B cell (primary cell): Measurements from ENCODE around the gene NWD2. TPM values are rescaled to one million over a fixed set of nuclear protein-coding genes. Genes with fewer than 3 reads are reported as not detected.
"Not testable (repeated sequence)": the region's sequence is repeated elsewhere in the genome, so short reads cannot be mapped to it uniquely, and the experiment has no call there.

Experiments used
- ATAC-seq: fragments of 200-7000 bp; cut with Tn5 transposase; one replicate; pipeline ENCODE4 v1.10.0; 2021; ENCODE audit warnings: low read depth, mild to moderate bottlenecking, moderate number of reproducible peaks, moderate library complexity
- CTCF ChIA-PET: fragments of 350-600 bp; sonication (Branson Sonifier 250); formaldehyde crosslinking; loops from one replicate; lab custom pipeline; 2021; ENCODE audit warnings: antibody characterized with exemption, inconsistent platforms; lab: Charles Lee
- POLR2A ChIA-PET: fragments of 350-600 bp; sonication (Branson Sonifier 250); formaldehyde crosslinking; loops from one replicate; lab custom pipeline; 2021; ENCODE audit warnings: antibody characterized with exemption; lab: Charles Lee
- DNase-seq: peaks from one replicate; pipeline ENCODE4 v3.0.0; 2013
- H2AFZ ChIP-seq: 2 replicates; pipeline ENCODE4 v1.6.1; 2012; ENCODE audit warnings: mild to moderate bottlenecking, low read depth, low read length; ENCODE audit not compliant: insufficient read depth, poor library complexity, severe bottlenecking
- H3K27ac ChIP-seq, 2 donors: 1 replicate in 1 of 2; 2 replicates in 1 of 2; pipeline ENCODE4 v1.5.1; 2012 to 2013; ENCODE audit warnings: low read length in 2 of 2, mild to moderate bottlenecking in 2 of 2, moderate library complexity in 1 of 2
- H3K27me3 ChIP-seq, 4 experiments: fragments of 200-600 bp in 1 of 4; sonication (generic) in 1 of 4; replicated peaks in 1 of 4; 1 replicate in 2 of 4; 2 replicates in 2 of 4; pipeline versions ENCODE4 v1.6.1 to v1.7.0; 2013 to 2016; ENCODE audit warnings: low read length in 3 of 4, mild to moderate bottlenecking in 2 of 4, mixed read lengths in 1 of 4, moderate library complexity in 1 of 4; ENCODE audit not compliant: insufficient read depth in 4 of 4, control insufficient read depth in 3 of 4; ENCODE audit errors: control extremely low read depth in 1 of 4
- H3K36me3 ChIP-seq, 2 experiments: replicated peaks in 1 of 2; 1 replicate in 1 of 2; 2 replicates in 1 of 2; pipeline versions ENCODE4 v1.6.1 to v1.7.1; 2013; ENCODE audit warnings: low read length in 1 of 2; ENCODE audit not compliant: insufficient read depth in 2 of 2, control insufficient read depth in 1 of 2; ENCODE audit errors: control extremely low read depth in 1 of 2, extremely low read depth in 1 of 2
- H3K4me1 ChIP-seq, 2 donors: fragments of 200-600 bp in 1 of 2; sonication (generic) in 1 of 2; 1 replicate in 1 of 2; 2 replicates in 1 of 2; pipeline versions ENCODE4 v1.5.1 to v1.6.1; 2013 to 2017; ENCODE audit warnings: low read length in 2 of 2; ENCODE audit not compliant: control insufficient read depth in 2 of 2, insufficient read depth in 2 of 2
- H3K4me2 ChIP-seq: replicated peaks from 2 replicates; pipeline ENCODE3; 2012; ENCODE audit warnings: mild to moderate bottlenecking, low read depth, low read length; ENCODE audit not compliant: poor library complexity, severe bottlenecking
- H3K4me3 ChIP-seq, 5 experiments: fragments of 200-600 bp in 1 of 5; sonication (generic) in 1 of 5; 1 replicate in 3 of 5; 2 replicates in 2 of 5; pipeline versions ENCODE4 v1.5.1 to v1.7.0; 2011 to 2016; ENCODE audit warnings: low read length in 4 of 5, mild to moderate bottlenecking in 4 of 5, low read depth in 2 of 5, control low read depth in 1 of 5, moderate library complexity in 1 of 5; ENCODE audit not compliant: insufficient read depth in 1 of 5; ENCODE audit errors: control extremely low read depth in 1 of 5, extremely low read depth in 1 of 5
- H3K79me2 ChIP-seq: fragments of 200-600 bp; sonication (generic); one replicate; pipeline ENCODE4 v1.6.0; 2016; ENCODE audit warnings: low read length; ENCODE audit not compliant: control insufficient read depth, insufficient read depth
- H3K9ac ChIP-seq: fragments of 200-600 bp; sonication (generic); 2 replicates; pipeline ENCODE4 v1.6.1; 2017; ENCODE audit warnings: mild to moderate bottlenecking, low read length, moderate library complexity
- H3K9me3 ChIP-seq, 3 donors: one replicate each; pipeline versions ENCODE4 v1.6.1 to v1.7.1; 2013; ENCODE audit warnings: low read length in 2 of 3; ENCODE audit not compliant: control insufficient read depth in 2 of 3, insufficient read depth in 1 of 3; ENCODE audit errors: control extremely low read depth in 1 of 3
- H4K20me1 ChIP-seq: 2 replicates; pipeline ENCODE4 v1.6.0; 2012; ENCODE audit warnings: mild to moderate bottlenecking, low read length; ENCODE audit not compliant: insufficient read depth, control insufficient read depth, poor library complexity, severe bottlenecking
- H3K27ac Mint-ChIP-seq: one replicate; pipeline ENCODE4 v1.8.0; 2021; ENCODE audit warnings: mixed read lengths
- H3K27me3 Mint-ChIP-seq: one replicate; pipeline ENCODE4 v1.8.0; 2021; ENCODE audit warnings: mixed read lengths
- H3K4me1 Mint-ChIP-seq: one replicate; pipeline ENCODE4 v1.8.0; 2021; ENCODE audit warnings: mixed read lengths
- H3K4me3 Mint-ChIP-seq: one replicate; pipeline ENCODE4 v1.8.0; 2021; ENCODE audit warnings: mixed read lengths
- H3K9me3 Mint-ChIP-seq: one replicate; pipeline ENCODE4 v1.8.0; 2022; ENCODE audit warnings: mixed read lengths; ENCODE audit not compliant: insufficient read depth
- CTCF ChIP-seq: fragments of 200-600 bp; IDR thresholded peaks from one replicate; pipeline ENCODE4 v1.8.0; 2022; ENCODE audit warnings: antibody characterized with exemption, mild to moderate bottlenecking
- EZH2 ChIP-seq: IDR thresholded peaks from 2 replicates; pipeline ENCODE4 v1.6.1; 2012; ENCODE audit warnings: borderline replicate concordance, low read depth, mild to moderate bottlenecking, moderate library complexity, low read length; ENCODE audit not compliant: insufficient read depth, poor library complexity, severe bottlenecking
- WGBS: methylation state at CpG from one replicate; pipeline ENCODE4 v1.1.5; 2013; ENCODE audit warnings: missing lambda C conversion rate; ENCODE audit not compliant: insufficient coverage; 5-methylcytosine and 5-hydroxymethylcytosine counted together
- intact Hi-C: fragments of 100-400 bp; cut with micrococcal nuclease; formaldehyde crosslinking; loops from one replicate; pipeline ENCODE4 v1.10.0; 2022
- polyA plus RNA-seq: library from polyadenylated mRNA; depleted of rRNA; stranded (reverse); fragments of >200 nt; gene quantifications from 2 replicates; pipeline ENCODE4 v1.2.3, GENCODE V29; 2012
- total RNA-seq, 2 donors: library from RNA; stranded (reverse); fragments of 120-200 nt in 1 of 2; gene quantifications; 1 replicate in 1 of 2; 2 replicates in 1 of 2; pipeline versions ENCODE4 v1.2.3 to v1.2.4, GENCODE V29; 2013 to 2022

NWD2 gene
- total and polyA plus RNA-seq, 2 donors (not counting 1 experiment from before 2014, with no cell fraction given), result not detected

DNA sequence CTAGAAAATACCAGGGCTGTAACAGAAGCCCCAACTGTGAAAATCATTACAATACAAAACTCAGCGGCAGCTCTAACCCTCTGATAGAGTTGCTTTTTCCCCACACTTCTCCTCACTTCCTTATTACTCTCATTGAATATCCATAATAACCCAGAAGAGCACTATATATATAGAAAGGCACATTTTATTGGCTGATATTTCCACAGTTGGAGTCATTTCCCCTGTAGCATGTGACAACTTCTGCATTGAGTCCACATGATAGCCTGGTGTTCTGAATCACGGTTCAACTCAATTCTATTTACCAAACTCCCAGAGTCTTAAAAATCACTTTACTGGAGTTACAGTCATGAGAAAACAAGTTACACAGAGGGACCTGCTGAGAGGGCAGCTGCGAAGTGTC lies 46.6 kb upstream of the NWD2 start:
- no peak for TF ChIP-seq EZH2
- TF ChIP-seq CTCF, result no peak
- Mint-ChIP-seq H3K27me3 (no peaks in the 10 kb centered on the region), H3K27ac (no peak overlapping the region), H3K9me3 (peaks cover 3% of the 10 kb centered on the region), H3K4me3 (no peak overlapping the region), H3K4me1 (no peaks in the 10 kb centered on the region)
- no peak overlapping the region for H2AFZ ChIP-seq
- H3K36me3 ChIP-seq, result no peaks in the 10 kb centered on the region
- no peak overlapping the region for H3K9ac ChIP-seq
- H3K4me3 ChIP-seq, result no peak overlapping the region
- H3K27ac ChIP-seq, result no peak overlapping the region
- DNase-seq, result no peak
- intact Hi-C loops, result no loop called here
- no peaks in the 10 kb centered on the region for H3K79me2 ChIP-seq
- no peaks in the 10 kb centered on the region for H3K4me1 ChIP-seq
- no peak for ATAC-seq
- ChIA-PET CTCF (no interaction called here), POLR2A (no interaction called here)
- 40% methylated on average over 2 of the region's 3 CpGs for whole genome bisulfite sequencing
- no peaks in the 10 kb centered on the region for H4K20me1 ChIP-seq
- H3K4me2 ChIP-seq, result no peak overlapping the region
- no peaks in the 10 kb centered on the region for H3K9me3 ChIP-seq
- H3K27me3 ChIP-seq, result no peaks in the 10 kb centered on the region

GRCh38 chr4:37204740-37205139 lies 39.8 kb upstream of the NWD2 start:
- H3K4me1 ChIP-seq, DNase-seq, POLR2A ChIA-PET, H3K27ac ChIP-seq, H3K4me1 Mint-ChIP-seq, H4K20me1 ChIP-seq, H2AFZ ChIP-seq, H3K79me2 ChIP-seq, H3K27ac Mint-ChIP-seq, H3K4me2 ChIP-seq, CTCF ChIA-PET, H3K9ac ChIP-seq, H3K36me3 ChIP-seq, H3K27me3 Mint-ChIP-seq, ATAC-seq, H3K27me3 ChIP-seq, H3K4me3 ChIP-seq, H3K4me3 Mint-ChIP-seq, intact Hi-C loops: not testable (repeated sequence)
- H3K9me3 ChIP-seq, result peaks cover 1 to 11% (median 6%) of the 10 kb centered on the region in 3 donors
- 100% methylated on average over 1 of the region's 1 CpG for WGBS
- peaks cover 11% of the 10 kb centered on the region for H3K9me3 Mint-ChIP-seq
